Heart right ventricle (tissue), 16 donors: ENCODE results near the gene MEGF11. TPM values are rescaled to one million over a fixed set of nuclear protein-coding genes. Genes with fewer than 3 reads are reported as not detected.

Experiments
- ATAC-seq, 8 donors: fragments of 200-7000 bp; cut with Tn5 transposase; one replicate each; pipeline ENCODE4 v1.9.1; 2020; ENCODE audit warnings: mild to moderate bottlenecking in 8 of 8, moderate library complexity in 8 of 8, moderate number of reproducible peaks in 1 of 8
- DNase-seq, 2 donors: peaks; one replicate each; pipeline ENCODE4 v3.0.0-alpha.2; 2020
- H3K27ac ChIP-seq, 10 donors: fragments of 200-600 bp; sonication (generic) in 2 of 10; one replicate each; pipeline versions ENCODE4 v1.5.0 to v1.8.0; 2020 to 2022; ENCODE audit warnings: mild to moderate bottlenecking in 3 of 10
- H3K27me3 ChIP-seq, 7 donors: fragments of 200-600 bp; one replicate each; pipeline ENCODE4 v1.8.0; 2021 to 2022; ENCODE audit warnings: mild to moderate bottlenecking in 2 of 7
- H3K36me3 ChIP-seq, 9 donors: fragments of 200-600 bp; sonication (generic) in 1 of 9; one replicate each; pipeline versions ENCODE4 v1.5.0 to v1.8.0; 2020 to 2022; ENCODE audit warnings: mild to moderate bottlenecking in 2 of 9
- H3K4me1 ChIP-seq, 9 donors: fragments of 200-600 bp; sonication (generic) in 1 of 9; one replicate each; pipeline versions ENCODE4 v1.5.0 to v1.8.0; 2020 to 2022; ENCODE audit warnings: mild to moderate bottlenecking in 4 of 9
- H3K4me3 ChIP-seq, 10 donors: fragments of 200-600 bp; sonication (generic) in 2 of 10; one replicate each; pipeline versions ENCODE4 v1.5.0 to v1.8.0; 2020 to 2022; ENCODE audit warnings: mild to moderate bottlenecking in 7 of 10, moderate library complexity in 2 of 10
- H3K9me3 ChIP-seq, 11 donors: fragments of 200-600 bp in 10 of 11; sonication (generic) in 2 of 11; one replicate each; pipeline versions ENCODE4 v1.5.0 to v1.8.0; 2013 to 2022; ENCODE audit warnings: mild to moderate bottlenecking in 2 of 11, control low read depth in 1 of 11, moderate library complexity in 1 of 11
- WGBS, 2 donors: extraction: QIAGEN DNeasy Blood & Tissue Kit; methylation state at CpG; one replicate each; pipeline ENCODE4 v1.1.7; 2013; ENCODE audit warnings: inconsistent platforms in 1 of 2; 5-methylcytosine and 5-hydroxymethylcytosine counted together
- intact Hi-C, 10 donors: fragments of 100-400 bp; cut with DNase I; formaldehyde crosslinking; loops; one replicate each; pipeline versions ENCODE4 v1.11.1 to v1.14.2; 2022
- polyA plus RNA-seq, 2 donors: library from polyadenylated mRNA; stranded (reverse); fragments of 200-250 nt; gene quantifications; one replicate each; pipeline ENCODE4 v1.2.3, GENCODE V29; 2013
- total RNA-seq, 10 donors: library from RNA; stranded (reverse); fragmentation: NEBNext Ultra II Directional in 3 of 10; extraction: Animal tissue kit (Norgen Biotek cat#: 25700) in 3 of 10; gene quantifications; one replicate each; pipeline versions ENCODE4 v1.2.1 to v1.2.4, GENCODE V29; 2021 to 2023
- TF ChIP-seq, protein P1 (sequence below), 9 donors: fragments of 200-600 bp; sonication (generic) in 2 of 9; IDR thresholded peaks; one replicate each; pipeline versions ENCODE4 v1.5.0 to v1.8.0; 2021 to 2022; ENCODE audit warnings: antibody characterized with exemption in 9 of 9, mild to moderate bottlenecking in 5 of 9, moderate library complexity in 1 of 9
- donor health status: Arrhythmogenic right ventricular cardiomyopathy.
- donor health status: ischemic (EF 13 %, LVEDD 7.1; RV severe dilation, severe dysfunction).
- donor health status: healthy with polysubstance abuse.
- donor health status: DM: no; HTN: yes; CAD: no.
- donor health status: DM: no; HTN: no; CAD: no.
- donor health status: ischemic (EF 25% LVEDD 6.9; RV normal size, moderate dysfunction).
- donor health status: ischemic (EF 25% LVEDD 5.7; RV mildly dilated, moderate dysfunction).
- donor health status: healthy.
- donor health status: DM: yes; HTN: yes; CAD: no.
- donor health status: Ischemic cardiomyopathy.
- donor health status: ischemic (EF 35%, LVEDD 5.7; RV mildly dilated, moderate dysfunction).
- donor health status: nonischemic (EF 11% LVEDD 7.7; RV severe dilation, severe dysfunction).
- donor health status: DM: yes; HTN: yes; CAD: no.
- donor health status: PGD.
- donor health status: ischemic (EF 29% LVEDD 5.4; RV normal size, mild dysfunction).
- donor health status: nonischemic (EF 23%, LVEDD 6.1; RV moderate dilation, normal function).

The MEGF11 gene
- total and polyA plus RNA-seq, 12 donors: 0.03 TPM; not detected in 11

DNA sequence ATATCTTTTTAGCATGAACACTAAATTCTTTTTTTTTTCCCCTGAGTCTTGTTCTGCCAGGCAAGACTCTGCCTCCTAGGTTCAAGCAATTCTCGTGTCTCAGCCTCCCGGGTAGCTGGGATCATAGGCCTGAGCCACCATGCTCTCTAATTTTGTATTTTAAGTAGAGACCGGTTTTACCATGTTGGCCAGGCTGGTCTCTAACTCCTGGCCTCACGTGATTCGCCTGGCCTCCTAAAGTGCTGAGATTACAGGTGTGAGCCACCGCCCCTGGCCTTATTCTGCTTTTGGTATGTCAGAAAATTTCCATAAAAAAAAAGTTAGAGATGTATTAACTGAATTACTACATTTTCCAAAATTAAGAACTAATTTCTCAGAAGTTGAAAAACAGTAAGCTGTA lies 370.0 kb downstream of the MEGF11 start:
- WGBS, 2 donors: 90 to 96% methylated on average over 6 of the region's 6 CpGs
- TF ChIP-seq, protein P1, sequence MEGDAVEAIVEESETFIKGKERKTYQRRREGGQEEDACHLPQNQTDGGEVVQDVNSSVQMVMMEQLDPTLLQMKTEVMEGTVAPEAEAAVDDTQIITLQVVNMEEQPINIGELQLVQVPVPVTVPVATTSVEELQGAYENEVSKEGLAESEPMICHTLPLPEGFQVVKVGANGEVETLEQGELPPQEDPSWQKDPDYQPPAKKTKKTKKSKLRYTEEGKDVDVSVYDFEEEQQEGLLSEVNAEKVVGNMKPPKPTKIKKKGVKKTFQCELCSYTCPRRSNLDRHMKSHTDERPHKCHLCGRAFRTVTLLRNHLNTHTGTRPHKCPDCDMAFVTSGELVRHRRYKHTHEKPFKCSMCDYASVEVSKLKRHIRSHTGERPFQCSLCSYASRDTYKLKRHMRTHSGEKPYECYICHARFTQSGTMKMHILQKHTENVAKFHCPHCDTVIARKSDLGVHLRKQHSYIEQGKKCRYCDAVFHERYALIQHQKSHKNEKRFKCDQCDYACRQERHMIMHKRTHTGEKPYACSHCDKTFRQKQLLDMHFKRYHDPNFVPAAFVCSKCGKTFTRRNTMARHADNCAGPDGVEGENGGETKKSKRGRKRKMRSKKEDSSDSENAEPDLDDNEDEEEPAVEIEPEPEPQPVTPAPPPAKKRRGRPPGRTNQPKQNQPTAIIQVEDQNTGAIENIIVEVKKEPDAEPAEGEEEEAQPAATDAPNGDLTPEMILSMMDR (IDR thresholded peaks at IDR 0.05): no peak
- Histone ChIP-seq H3K36me3 (peaks cover 0 to 100% (median 44%) of the 10 kb centered on the region in 9 donors), H3K27ac (no peak overlapping the region), H3K27me3 (no peaks in the 10 kb centered on the region), H3K4me3 (no peak overlapping the region), H3K9me3 (no peaks in the 10 kb centered on the region), H3K4me1 (peaks cover 0 to 36% (median 5%) of the 10 kb centered on the region in 9 donors)
- intact Hi-C loops: no loop called here
- DNase-seq (no peak), ATAC-seq (no peak)

DNA sequence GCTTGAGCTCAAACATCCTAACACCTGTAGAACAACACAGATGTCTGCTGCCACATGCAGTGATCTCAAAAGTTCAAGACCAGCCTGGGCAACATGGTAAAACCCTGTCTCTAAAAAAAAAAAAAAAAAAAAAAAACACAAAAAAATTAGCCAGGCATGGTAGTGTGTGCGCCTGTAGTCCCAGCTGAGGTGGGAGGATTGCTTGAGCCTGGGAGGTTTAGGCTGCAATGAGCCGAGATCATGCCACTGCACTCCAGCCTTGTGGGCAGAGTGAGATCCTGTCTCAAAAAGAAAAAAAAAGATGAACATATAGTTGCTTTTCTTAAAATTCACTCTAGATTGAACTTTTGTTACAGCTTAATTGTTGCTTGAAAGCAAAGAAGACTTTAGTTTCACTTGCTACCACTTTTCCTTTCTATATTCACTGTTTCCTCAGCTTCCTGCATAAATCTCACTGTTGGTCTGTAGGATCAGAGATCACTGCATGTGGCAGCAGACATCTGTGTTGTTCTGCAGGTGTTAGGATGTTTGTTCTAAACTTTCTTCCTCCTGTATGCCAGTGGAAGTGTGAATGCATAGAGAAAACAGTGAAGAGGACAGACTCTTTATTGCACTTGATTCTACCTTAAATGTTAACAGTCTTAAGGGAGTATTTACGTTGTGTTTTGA lies 371.6 kb downstream of the MEGF11 start:
- Histone ChIP-seq H3K27me3 (no peaks in the 10 kb centered on the region), H3K27ac (no peak overlapping the region), H3K9me3 (no peaks in the 10 kb centered on the region), H3K36me3 (peaks cover 0 to 100% (median 46%) of the 10 kb centered on the region in 9 donors), H3K4me3 (no peak overlapping the region), H3K4me1 (peaks cover 0 to 29% (median 8%) of the 10 kb centered on the region in 9 donors)
- WGBS, 2 donors: 79 to 84% methylated on average over 3 of the region's 3 CpGs
- no peak for ATAC-seq
- DNase-seq: no peak
- TF ChIP-seq, protein P1 (IDR thresholded peaks at IDR 0.05): no peak
- intact Hi-C loops: no loop called here

DNA sequence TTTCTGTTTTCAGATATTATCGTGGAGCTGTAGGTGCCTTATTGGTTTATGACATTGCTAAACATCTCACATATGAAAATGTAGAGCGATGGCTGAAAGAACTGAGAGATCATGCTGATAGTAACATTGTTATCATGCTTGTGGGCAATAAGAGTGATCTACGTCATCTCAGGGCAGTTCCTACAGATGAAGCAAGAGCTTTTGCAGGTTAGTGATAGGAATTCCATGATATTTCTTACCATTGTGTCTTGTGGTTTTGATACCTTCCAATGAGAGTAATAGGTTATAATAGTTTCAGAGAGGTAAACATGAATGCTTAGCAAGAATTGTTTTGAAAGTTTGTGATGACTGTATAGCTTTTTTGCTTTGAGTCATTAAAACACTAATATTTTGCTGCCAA lies 375.8 kb downstream of the MEGF11 start:
- H3K27ac ChIP-seq: no peak overlapping the region
- no peak for DNase-seq
- H3K9me3 ChIP-seq: no peaks in the 10 kb centered on the region
- H3K4me3 ChIP-seq: no peak overlapping the region
- H3K36me3 ChIP-seq: peaks cover 0 to 87% (median 39%) of the 10 kb centered on the region in 9 donors
- intact Hi-C loops: no loop called here
- ATAC-seq: no peak
- no peaks in the 10 kb centered on the region for H3K27me3 ChIP-seq
- TF ChIP-seq, protein P1 (IDR thresholded peaks at IDR 0.05): no peak
- WGBS, 2 donors: 93 to 94% methylated on average over 3 of the region's 3 CpGs
- peaks cover 1 to 46% (median 24%) of the 10 kb centered on the region in 9 donors for H3K4me1 ChIP-seq

DNA sequence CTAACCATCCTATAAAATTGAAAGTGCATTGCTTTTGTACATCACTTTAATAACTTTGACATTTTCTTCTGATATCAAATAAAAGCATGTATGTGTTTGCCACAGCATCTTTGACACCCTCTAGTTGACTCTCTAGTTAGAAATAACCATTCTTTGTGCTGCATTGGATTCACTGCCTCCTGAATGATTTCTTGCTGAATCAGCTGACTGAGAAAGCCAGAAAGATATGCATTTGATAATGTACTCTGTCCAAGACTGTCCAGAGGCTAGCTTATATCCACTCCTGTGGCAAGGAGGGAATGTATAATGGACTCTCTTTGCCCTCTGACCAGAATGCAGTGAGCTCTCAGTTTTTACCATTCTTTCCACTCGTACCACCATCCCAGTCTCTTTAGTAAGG lies 378.1 kb downstream of the MEGF11 start:
- DNase-seq (no peak), ATAC-seq (no peak)
- WGBS, 2 donors: 93% methylated on average over 1 of the region's 1 CpG
- H3K27me3 ChIP-seq: no peaks in the 10 kb centered on the region
- H3K4me1 ChIP-seq: peaks cover 2 to 68% (median 43%) of the 10 kb centered on the region in 9 donors
- H3K4me3 ChIP-seq: no peak overlapping the region
- intact Hi-C loops: no loop called here
- TF ChIP-seq, protein P1 (IDR thresholded peaks at IDR 0.05): no peak
- H3K36me3 ChIP-seq: peaks cover 0 to 64% (median 39%) of the 10 kb centered on the region in 9 donors
- H3K27ac ChIP-seq: no peak overlapping the region
- no peaks in the 10 kb centered on the region for H3K9me3 ChIP-seq
